Endothelial cell of umbilical vein (primary cell): ENCODE results near the gene CNTN5. TPM values are rescaled to one million over a fixed set of nuclear protein-coding genes. Genes with fewer than 3 reads are reported as not detected.

Source experiments
- BruUV-seq: library from RNA; stranded (reverse); fragments of 400-500 nt; replicated peaks from 2 replicates; lab custom pipeline; 2021; lab: Mats Ljungman, UMichigan
- CTCF ChIA-PET: fragments of 300-600, 350-600 bp; sonication (Branson Sonifier 250); formaldehyde crosslinking; loops from one replicate; lab custom pipeline; 2021; ENCODE audit warnings: antibody characterized with exemption, inconsistent platforms; lab: Charles Lee
- POLR2A ChIA-PET: fragments of 300-600, 350-600 bp; sonication (Branson Sonifier 250); formaldehyde crosslinking; loops from one replicate; lab custom pipeline; 2021; ENCODE audit warnings: antibody characterized with exemption, inconsistent platforms; lab: Charles Lee
- DNase-seq: peaks from one replicate; pipeline ENCODE4 v3.0.0-alpha.2; 2011; ENCODE audit warnings: low read depth, low spot score
- FAIRE-seq: peaks from 2 replicates; lab custom pipeline; 2011; peaks lifted over from hg19 to GRCh38; lab: Jason Lieb, UNC
- H2AFZ ChIP-seq: 2 replicates; pipeline ENCODE4 v1.6.0; 2012; ENCODE audit warnings: low read depth, low read length, control low read depth, inconsistent platforms
- H3K27ac ChIP-seq: 2 replicates; pipeline ENCODE4 v1.5.1; 2011; ENCODE audit warnings: low read depth, mild to moderate bottlenecking, control low read depth, low read length, moderate library complexity; ENCODE audit not compliant: insufficient read depth
- H3K27me3 ChIP-seq, 2 experiments: 2 replicates each; pipeline versions ENCODE4 v1.6.0 to v1.6.1; 2011; ENCODE audit warnings: low read length in 2 of 2, mixed read lengths in 1 of 2; ENCODE audit not compliant: control insufficient read depth in 2 of 2, insufficient read depth in 2 of 2
- H3K36me3 ChIP-seq, 2 experiments: 2 replicates in 1 of 2; 3 replicates in 1 of 2; pipeline ENCODE4 v1.5.1; 2011; ENCODE audit warnings: low read length in 2 of 2, mild to moderate bottlenecking in 1 of 2, moderate library complexity in 1 of 2; ENCODE audit not compliant: control insufficient read depth in 2 of 2, insufficient read depth in 2 of 2; ENCODE audit errors: extremely low read depth in 1 of 2
- H3K4me1 ChIP-seq: 3 replicates; pipeline ENCODE4 v1.5.1; 2011; ENCODE audit warnings: mild to moderate bottlenecking, low read length; ENCODE audit not compliant: control insufficient read depth, insufficient read depth; ENCODE audit errors: extremely low read depth
- H3K4me2 ChIP-seq: 2 replicates; pipeline ENCODE4 v1.6.1; 2011; ENCODE audit warnings: low read length, control low read depth, mixed read lengths; ENCODE audit not compliant: insufficient read depth
- H3K4me3 ChIP-seq, 3 experiments: fragments of 200-600 bp in 1 of 3; sonication (generic), shearing (Covaris generic) in 1 of 3; replicated peaks in 1 of 3; 2 replicates each; pipeline ENCODE4 v1.5.1; 2011 to 2016; ENCODE audit warnings: control low read depth in 3 of 3, low read length in 3 of 3, mild to moderate bottlenecking in 2 of 3, inconsistent platforms in 1 of 3, low read depth in 1 of 3, moderate library complexity in 1 of 3; ENCODE audit not compliant: insufficient read depth in 1 of 3
- H3K79me2 ChIP-seq: 2 replicates; pipeline ENCODE4 v1.6.0; 2012; ENCODE audit warnings: low read length, inconsistent platforms; ENCODE audit not compliant: control insufficient read depth, insufficient read depth
- H3K9ac ChIP-seq: replicated peaks from 2 replicates; pipeline ENCODE3; 2011; ENCODE audit warnings: low read length, control low read depth; ENCODE audit not compliant: insufficient read depth; ENCODE audit errors: extremely low read depth
- H3K9me1 ChIP-seq: replicated peaks from 3 replicates; pipeline ENCODE4 v1.6.0; 2011; ENCODE audit warnings: mild to moderate bottlenecking, low read length; ENCODE audit not compliant: control insufficient read depth, insufficient read depth; ENCODE audit errors: extremely low read depth
- H3K9me3 ChIP-seq: replicated peaks from 2 replicates; pipeline ENCODE4 v1.5.1; 2012; ENCODE audit warnings: low read length, inconsistent platforms; ENCODE audit not compliant: control insufficient read depth, insufficient read depth
- H4K20me1 ChIP-seq: replicated peaks from 2 replicates; pipeline ENCODE3; 2011; ENCODE audit warnings: mild to moderate bottlenecking, low read length; ENCODE audit not compliant: control insufficient read depth, insufficient read depth; ENCODE audit errors: extremely low read depth
- EZH2 ChIP-seq: IDR thresholded peaks from 2 replicates; pipeline ENCODE4 v1.6.1; 2012; ENCODE audit warnings: borderline replicate concordance, low read depth, mild to moderate bottlenecking, moderate library complexity, low read length, inconsistent platforms; ENCODE audit not compliant: severe bottlenecking
- FOS ChIP-seq: IDR thresholded peaks from 2 replicates; pipeline ENCODE4 v1.6.1; 2011; ENCODE audit warnings: mild to moderate bottlenecking, low read length, moderate library complexity, borderline replicate concordance; ENCODE audit not compliant: insufficient read depth
- GATA2 ChIP-seq: IDR thresholded peaks from 2 replicates; pipeline ENCODE4 v1.7.0; 2011; ENCODE audit warnings: low read depth, mild to moderate bottlenecking, moderate library complexity, mixed read lengths, low read length; ENCODE audit not compliant: insufficient read length, insufficient read depth
- MAX ChIP-seq: IDR thresholded peaks from 2 replicates; pipeline ENCODE4 v1.6.1; 2011; ENCODE audit not compliant: insufficient read depth, insufficient read length
- POLR2A ChIP-seq: IDR thresholded peaks from 2 replicates; pipeline ENCODE4 v1.6.1; 2012; ENCODE audit warnings: low read depth, mild to moderate bottlenecking, control low read depth, low read length
- POLR2AphosphoS5 ChIP-seq: IDR thresholded peaks from 2 replicates; pipeline ENCODE4 v1.6.1; 2012; ENCODE audit warnings: low read depth, mild to moderate bottlenecking, control low read depth, low read length, moderate library complexity; ENCODE audit not compliant: insufficient read depth
- dilution Hi-C: fragments of 300-500 bp; cut with MboI; formaldehyde crosslinking; loops from one replicate; pipeline ENCODE4 v1.15.0; 2019; ENCODE audit warnings: low sequenced_read_pairs; ENCODE audit not compliant: extremely low pct_ligation_motif_present
- intact Hi-C: fragments of 100-400 bp; cut with micrococcal nuclease; formaldehyde crosslinking; loops from one replicate; pipeline ENCODE4 v1.10.0; 2022
- polyA plus RNA-seq, 4 experiments: library from polyadenylated mRNA; depleted of rRNA in 3 of 4; stranded (reverse) in 3 of 4; unstranded in 1 of 4; fragments of >200 nt; gene quantifications; 2 replicates each; pipeline versions ENCODE4 v1.2.1 to v1.2.3, GENCODE V29; 2011 to 2012; ENCODE audit warnings: missing spikeins in 1 of 4
- total RNA-seq: library from RNA; stranded (reverse); gene quantifications from 2 replicates; pipeline ENCODE4 v1.2.3, GENCODE V29; 2021
- TF ChIP-seq, protein P1 (sequence below), 2 donors: IDR thresholded peaks; 1 replicate in 1 of 2; 2 replicates in 1 of 2; pipeline ENCODE4 v1.5.1; 2011; ENCODE audit warnings: low read length in 2 of 2, mild to moderate bottlenecking in 2 of 2, moderate library complexity in 2 of 2, control low read depth in 1 of 2, inconsistent platforms in 1 of 2, low read depth in 1 of 2; ENCODE audit not compliant: insufficient read depth in 1 of 2; ENCODE audit errors: extremely low read depth in 1 of 2

Gene CNTN5
- total and polyA plus RNA-seq, 2 donors (not counting 3 experiments of a cell fraction or from before 2014, with no cell fraction given), result not detected

GRCh38 chr11:100340466-100341319 is 1319.9 kb downstream of the CNTN5 start:
- no peaks in the 10 kb centered on the region for H3K9me1 ChIP-seq
- H3K4me3 ChIP-seq, result no peak overlapping the region
- H4K20me1 ChIP-seq, result no peaks in the 10 kb centered on the region
- no peaks in the 10 kb centered on the region for H3K4me1 ChIP-seq
- intact Hi-C loops, result no loop called here
- DNase-seq (no peak), FAIRE-seq (no peak)
- no peak overlapping the region for H3K4me2 ChIP-seq
- no peak overlapping the region for H2AFZ ChIP-seq
- no TSS peak for BruUV-seq
- no peaks in the 10 kb centered on the region for H3K79me2 ChIP-seq
- no peaks in the 10 kb centered on the region for H3K27me3 ChIP-seq
- dilution Hi-C loops, result no loop called here
- CTCF ChIA-PET, result no interaction called here
- H3K36me3 ChIP-seq, result no peaks in the 10 kb centered on the region
- no peak for TF ChIP-seq POLR2A
- no peak for TF ChIP-seq POLR2AphosphoS5
- no peak for TF ChIP-seq MAX
- TF ChIP-seq, protein P1, sequence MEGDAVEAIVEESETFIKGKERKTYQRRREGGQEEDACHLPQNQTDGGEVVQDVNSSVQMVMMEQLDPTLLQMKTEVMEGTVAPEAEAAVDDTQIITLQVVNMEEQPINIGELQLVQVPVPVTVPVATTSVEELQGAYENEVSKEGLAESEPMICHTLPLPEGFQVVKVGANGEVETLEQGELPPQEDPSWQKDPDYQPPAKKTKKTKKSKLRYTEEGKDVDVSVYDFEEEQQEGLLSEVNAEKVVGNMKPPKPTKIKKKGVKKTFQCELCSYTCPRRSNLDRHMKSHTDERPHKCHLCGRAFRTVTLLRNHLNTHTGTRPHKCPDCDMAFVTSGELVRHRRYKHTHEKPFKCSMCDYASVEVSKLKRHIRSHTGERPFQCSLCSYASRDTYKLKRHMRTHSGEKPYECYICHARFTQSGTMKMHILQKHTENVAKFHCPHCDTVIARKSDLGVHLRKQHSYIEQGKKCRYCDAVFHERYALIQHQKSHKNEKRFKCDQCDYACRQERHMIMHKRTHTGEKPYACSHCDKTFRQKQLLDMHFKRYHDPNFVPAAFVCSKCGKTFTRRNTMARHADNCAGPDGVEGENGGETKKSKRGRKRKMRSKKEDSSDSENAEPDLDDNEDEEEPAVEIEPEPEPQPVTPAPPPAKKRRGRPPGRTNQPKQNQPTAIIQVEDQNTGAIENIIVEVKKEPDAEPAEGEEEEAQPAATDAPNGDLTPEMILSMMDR (IDR thresholded peaks at IDR 0.05; ENCODE audit: extremely low read depth in 1 of 2, insufficient read depth in 1 of 2, low read depth in 1 of 2, low read length in 2 of 2), result no peak
- no peak for TF ChIP-seq FOS
- no peak for TF ChIP-seq GATA2
- TF ChIP-seq EZH2, result no peak
- POLR2A ChIA-PET, result interaction anchor here (0.6 kb wide), 1 partner anchor 150 kb away, joined by 4 read pairs; no protein-coding TSS in a partner anchor
- no peak overlapping the region for H3K27ac ChIP-seq
- H3K9ac ChIP-seq, result no peak overlapping the region
- peaks cover 5% of the 10 kb centered on the region for H3K9me3 ChIP-seq
